ENCODE results near the gene RIOK2. TPM values are rescaled to one million over a fixed set of nuclear protein-coding genes. Genes with fewer than 3 reads are reported as not detected.

RIOK2 gene
- total RNA-seq, 1 donor = 26.0 TPM

GRCh38 chr5:97124335-97124734 is 58.7 kb downstream of the RIOK2 start:
- H3K4me1 ChIP-seq (ENCODE audit: insufficient read depth, low read length) = no peaks in the 10 kb centered on the region
- no peak overlapping the region for H3K4me3 ChIP-seq (ENCODE audit: low read length)
- H3K27me3 ChIP-seq (ENCODE audit: insufficient read depth, low read length) = no peaks in the 10 kb centered on the region
- H3K9me3 ChIP-seq (ENCODE audit: low read depth, low read length) = no peaks in the 10 kb centered on the region

GRCh38 chr5:97121848-97122247 is 61.2 kb downstream of the RIOK2 start:
- Histone ChIP-seq H3K27me3 (ENCODE audit: insufficient read depth, low read length) (no peaks in the 10 kb centered on the region), H3K4me3 (ENCODE audit: low read length) (no peak overlapping the region), H3K9me3 (ENCODE audit: low read depth, low read length) (no peaks in the 10 kb centered on the region), H3K4me1 (ENCODE audit: insufficient read depth, low read length) (peaks cover 7% of the 10 kb centered on the region)

- H3K9me3 ChIP-seq (ENCODE audit: low read depth, low read length) = no peaks in the 10 kb centered on the region
- peaks cover 7% of the 10 kb centered on the region for H3K4me1 ChIP-seq (ENCODE audit: insufficient read depth, low read length)
- no peak overlapping the region for H3K4me3 ChIP-seq (ENCODE audit: low read length)
- H3K27me3 ChIP-seq (ENCODE audit: insufficient read depth, low read length) = no peaks in the 10 kb centered on the region
These were observed 62.9 kb downstream of the RIOK2 start for GRCh38 chr5:97120195-97120594.

GRCh38 chr5:97119007-97119390 is 64.0 kb downstream of the RIOK2 start:
- Histone ChIP-seq H3K9me3 (ENCODE audit: low read depth, low read length) (no peaks in the 10 kb centered on the region), H3K4me3 (ENCODE audit: low read length) (no peak overlapping the region), H3K27me3 (ENCODE audit: insufficient read depth, low read length) (no peaks in the 10 kb centered on the region), H3K4me1 (ENCODE audit: insufficient read depth, low read length) (peaks cover 7% of the 10 kb centered on the region)

- Histone ChIP-seq H3K27me3 (ENCODE audit: insufficient read depth, low read length) (no peaks in the 10 kb centered on the region), H3K4me1 (ENCODE audit: insufficient read depth, low read length) (peaks cover 7% of the 10 kb centered on the region), H3K4me3 (ENCODE audit: low read length) (no peak overlapping the region), H3K9me3 (ENCODE audit: low read depth, low read length) (no peaks in the 10 kb centered on the region)
These were observed 64.6 kb downstream of the RIOK2 start for GRCh38 chr5:97118261-97119006.

- no peaks in the 10 kb centered on the region for H3K27me3 ChIP-seq (ENCODE audit: insufficient read depth, low read length)
- peaks cover 7% of the 10 kb centered on the region for H3K4me1 ChIP-seq (ENCODE audit: insufficient read depth, low read length)
- no peaks in the 10 kb centered on the region for H3K9me3 ChIP-seq (ENCODE audit: low read depth, low read length)
- no peak overlapping the region for H3K4me3 ChIP-seq (ENCODE audit: low read length)
These were observed 67.1 kb downstream of the RIOK2 start for GRCh38 chr5:97115932-97116331.

GRCh38 chr5:97112230-97112629 is 70.8 kb downstream of the RIOK2 start:
- Histone ChIP-seq H3K4me3 (ENCODE audit: low read length) (no peak overlapping the region), H3K4me1 (ENCODE audit: insufficient read depth, low read length) (no peaks in the 10 kb centered on the region), H3K27me3 (ENCODE audit: insufficient read depth, low read length) (no peaks in the 10 kb centered on the region), H3K9me3 (ENCODE audit: low read depth, low read length) (no peaks in the 10 kb centered on the region)

- Histone ChIP-seq H3K4me3 (ENCODE audit: low read length) (no peak overlapping the region), H3K27me3 (ENCODE audit: insufficient read depth, low read length) (no peaks in the 10 kb centered on the region), H3K9me3 (ENCODE audit: low read depth, low read length) (no peaks in the 10 kb centered on the region), H3K4me1 (ENCODE audit: insufficient read depth, low read length) (no peaks in the 10 kb centered on the region)
These were observed 71.4 kb downstream of the RIOK2 start for GRCh38 chr5:97111616-97112015.

GRCh38 chr5:97111004-97111403 is 72.0 kb downstream of the RIOK2 start:
- H3K4me3 ChIP-seq (ENCODE audit: low read length) = no peak overlapping the region
- no peaks in the 10 kb centered on the region for H3K27me3 ChIP-seq (ENCODE audit: insufficient read depth, low read length)
- no peaks in the 10 kb centered on the region for H3K9me3 ChIP-seq (ENCODE audit: low read depth, low read length)
- no peaks in the 10 kb centered on the region for H3K4me1 ChIP-seq (ENCODE audit: insufficient read depth, low read length)

Other genes with a start within 250 kb of the RIOK2 start
- 119 TPM for gene LNPEP, start 247.2 kb downstream of the RIOK2 start, total RNA-seq
- gene LIX1, start 40.6 kb downstream of the RIOK2 start, total RNA-seq = not detected

Measured in mononuclear cell (primary cell).